Measurements from ENCODE around the gene ADIPOQ.
"Not testable (repeated sequence)": the region's sequence is repeated elsewhere in the genome, so short reads cannot be mapped to it uniquely, and the experiment has no call there.

Gene ADIPOQ

DNA sequence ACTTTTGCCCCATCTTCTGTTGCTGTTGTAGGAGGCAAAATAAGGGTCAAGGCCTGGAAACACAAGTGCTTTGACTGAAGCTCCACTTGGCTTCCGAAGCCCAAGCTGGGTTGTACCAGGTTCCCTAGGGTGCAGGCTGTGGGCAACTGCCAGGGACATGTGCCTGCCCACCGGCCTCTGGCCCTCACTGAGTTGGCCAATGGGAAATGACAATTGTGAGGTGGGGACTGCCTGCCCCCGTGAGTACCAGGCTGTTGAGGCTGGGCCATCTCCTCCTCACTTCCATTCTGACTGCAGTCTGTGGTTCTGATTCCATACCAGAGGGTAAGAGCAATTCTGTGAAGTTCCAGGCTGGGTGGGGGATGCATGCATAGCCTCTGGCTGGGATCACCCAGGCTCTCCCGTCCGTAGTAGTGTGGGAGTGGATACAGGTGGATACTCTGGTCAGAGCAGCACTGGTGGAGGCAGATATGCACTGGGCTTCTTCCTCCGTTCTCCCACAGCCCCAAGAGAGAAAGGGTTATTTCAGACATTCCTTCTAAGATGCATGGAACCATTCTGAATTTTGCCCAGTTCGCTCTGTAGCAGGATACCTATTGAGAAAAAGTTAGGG, at the start of gene ADIPOQ:
ADIPOQ (plus strand) TSS at position 285 of the 613 bp plus-strand sequence. CDS start 10,349 bp downstream, outside the sequence.
- no peak for DNase-seq (ENCODE audit: low read depth)

DNA sequence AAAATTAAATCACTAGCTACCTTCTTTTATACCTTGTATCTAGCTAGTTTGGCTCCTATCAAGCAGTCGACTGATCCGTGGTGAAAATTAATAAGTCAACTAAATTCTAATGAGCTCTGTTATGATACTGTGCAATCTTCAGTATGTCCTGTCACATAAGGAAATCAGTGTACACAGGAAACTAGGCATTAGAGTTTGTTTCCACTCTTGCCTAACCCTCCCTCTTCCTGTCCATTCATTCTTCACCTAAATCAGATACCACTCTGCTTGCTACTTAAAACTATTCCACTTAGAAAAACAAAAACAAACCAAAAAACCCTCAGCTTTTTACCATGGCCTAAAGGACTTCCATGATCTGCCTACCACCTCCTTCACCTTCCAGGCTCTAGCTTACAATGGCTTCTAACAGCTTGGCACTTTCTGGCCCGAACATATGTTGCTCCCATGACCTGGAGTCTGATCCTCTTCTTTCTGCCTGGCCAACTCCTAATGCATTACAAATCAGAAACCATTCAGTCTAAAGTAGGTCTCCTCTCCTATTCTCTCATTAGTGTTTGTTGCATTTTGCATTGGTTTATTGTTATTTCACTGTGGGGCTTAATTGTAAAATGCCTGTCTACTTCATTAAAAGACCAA, 44.2 kb upstream of the ADIPOQ start:
- DNase-seq (ENCODE audit: low read depth), result no peak

DNA sequence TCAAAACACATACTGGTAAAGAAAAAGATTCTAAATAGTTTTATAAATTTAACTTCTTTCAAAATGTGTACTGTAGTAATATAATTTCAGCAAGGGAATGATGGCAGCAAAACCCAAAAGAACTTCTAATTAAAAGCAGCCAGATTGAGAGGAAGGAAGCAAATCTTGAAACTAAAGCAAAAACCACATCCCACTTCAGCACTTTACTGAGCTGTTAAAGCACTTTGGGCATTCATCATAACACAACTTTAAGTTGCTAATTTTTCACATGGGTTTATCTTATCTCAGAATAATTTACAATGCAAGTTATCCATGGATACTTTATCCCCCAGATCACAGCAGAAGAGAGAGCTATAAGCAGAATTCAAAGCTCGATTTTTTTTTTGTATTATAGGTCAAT, 42.2 kb upstream of the ADIPOQ start:
- no peak for DNase-seq (ENCODE audit: low read depth)

DNA sequence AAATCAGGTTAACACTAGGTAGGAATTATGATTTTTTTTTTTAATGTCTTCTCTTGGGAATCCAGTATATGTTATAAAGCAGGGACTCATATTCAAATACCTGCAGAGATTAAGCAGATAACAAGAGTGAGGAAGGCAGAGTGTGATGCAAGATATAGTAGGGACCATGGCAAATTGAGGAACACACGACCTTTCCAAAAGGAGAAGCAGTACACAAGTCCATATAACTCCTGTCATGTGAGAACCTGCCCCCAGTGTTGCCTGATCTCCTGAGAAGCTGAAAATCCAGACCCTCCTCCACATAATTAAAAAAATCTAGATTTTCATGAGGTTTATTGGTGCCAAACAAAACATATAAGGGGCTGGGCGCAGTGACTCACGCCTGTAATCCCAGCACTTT, 39.8 kb upstream of the ADIPOQ start:
- DNase-seq (ENCODE audit: low read depth), result no peak

DNA sequence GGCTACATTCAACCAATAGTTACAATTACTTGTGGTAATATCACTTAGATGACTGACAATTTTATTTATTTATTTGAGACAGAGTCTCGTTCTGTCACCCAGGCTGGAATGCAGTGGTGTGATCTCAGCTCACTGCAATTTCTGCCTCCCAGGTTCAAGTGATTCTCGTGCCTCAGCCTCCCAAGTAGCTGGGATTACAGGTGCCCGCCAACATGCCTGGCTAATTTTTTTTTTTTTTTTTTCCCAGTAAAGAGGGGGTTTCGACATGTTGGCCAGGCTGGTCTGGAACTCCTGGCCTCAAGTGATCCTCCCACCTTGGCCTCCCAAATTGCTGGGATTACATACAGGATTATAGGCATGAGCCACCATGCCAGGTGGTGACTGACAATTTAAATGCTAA, 39.1 kb upstream of the ADIPOQ start:
- DNase-seq (ENCODE audit: low read depth), result not testable (repeated sequence)

DNA sequence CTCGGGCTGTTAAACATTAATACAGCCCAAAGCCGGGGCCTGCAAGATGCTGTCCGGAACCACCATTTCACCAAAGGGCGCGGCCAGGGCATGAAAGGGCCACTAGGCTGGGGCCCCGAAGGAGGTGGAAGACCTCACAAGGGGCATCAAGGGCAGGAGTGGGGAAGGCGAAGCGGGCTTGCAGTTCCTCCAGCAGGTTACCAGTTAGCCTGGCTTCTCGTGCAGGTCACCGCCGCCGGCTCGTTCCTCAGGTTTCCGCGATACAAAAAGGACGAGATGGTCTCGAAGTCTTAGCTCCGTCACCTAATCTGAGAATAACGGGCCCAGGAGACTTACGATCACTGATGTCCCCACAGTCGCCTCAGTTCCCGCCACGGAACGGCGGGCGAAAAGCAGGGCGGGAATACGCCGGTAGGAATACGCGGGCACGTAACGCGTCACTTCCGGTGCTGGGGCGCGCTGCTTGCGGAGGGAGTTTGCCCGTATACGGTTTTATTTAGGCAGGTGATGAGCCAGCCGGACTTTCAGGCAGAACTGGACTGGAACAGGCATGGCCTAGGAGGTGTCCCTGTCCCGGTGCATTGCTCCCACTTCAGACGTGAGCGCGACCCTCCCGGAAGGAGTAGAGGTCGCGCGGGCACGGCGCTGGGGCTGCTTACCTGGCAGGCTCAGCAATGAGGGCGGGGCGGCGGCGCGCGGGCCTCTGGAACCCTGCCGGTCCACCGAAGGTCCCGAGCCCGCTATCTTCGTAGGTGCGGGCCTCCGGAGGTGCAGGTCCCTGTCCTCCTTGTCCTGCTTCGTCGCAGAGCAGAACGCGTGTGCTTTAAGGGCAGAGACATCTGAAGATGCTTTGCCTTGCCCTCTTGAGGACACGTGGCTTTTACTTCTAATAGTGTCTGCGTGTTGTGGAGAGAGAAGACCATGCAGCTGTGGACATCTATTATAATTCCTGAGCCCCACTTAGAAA, 36.1 kb upstream of the ADIPOQ start, which contains the start of gene RFC4:
RFC4 (minus strand) TSS at position 394 of the 967 bp plus-strand sequence. CDS start 1,769 bp downstream, outside the sequence.
- DNase-seq (ENCODE audit: low read depth), result no peak

DNA sequence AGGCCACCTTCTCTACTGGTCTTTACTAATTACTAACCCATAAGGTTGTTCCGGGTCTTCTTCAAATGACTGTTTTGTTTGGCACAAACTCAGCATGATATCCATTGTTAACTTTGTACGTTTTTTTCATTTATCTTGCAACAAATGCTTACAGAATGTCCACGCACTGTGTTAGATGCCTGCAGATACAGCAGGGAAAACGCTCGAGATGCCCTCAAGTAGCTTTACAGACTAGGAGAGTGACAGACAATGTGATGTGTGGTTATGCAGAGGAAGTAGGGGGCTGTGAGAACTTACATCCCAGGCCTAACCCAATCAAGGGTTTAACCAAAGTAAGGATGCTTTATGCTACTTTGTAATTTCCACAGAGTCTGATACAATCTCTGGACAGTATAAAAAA, 35.3 kb upstream of the ADIPOQ start:
- DNase-seq (ENCODE audit: low read depth), result no peak

DNA sequence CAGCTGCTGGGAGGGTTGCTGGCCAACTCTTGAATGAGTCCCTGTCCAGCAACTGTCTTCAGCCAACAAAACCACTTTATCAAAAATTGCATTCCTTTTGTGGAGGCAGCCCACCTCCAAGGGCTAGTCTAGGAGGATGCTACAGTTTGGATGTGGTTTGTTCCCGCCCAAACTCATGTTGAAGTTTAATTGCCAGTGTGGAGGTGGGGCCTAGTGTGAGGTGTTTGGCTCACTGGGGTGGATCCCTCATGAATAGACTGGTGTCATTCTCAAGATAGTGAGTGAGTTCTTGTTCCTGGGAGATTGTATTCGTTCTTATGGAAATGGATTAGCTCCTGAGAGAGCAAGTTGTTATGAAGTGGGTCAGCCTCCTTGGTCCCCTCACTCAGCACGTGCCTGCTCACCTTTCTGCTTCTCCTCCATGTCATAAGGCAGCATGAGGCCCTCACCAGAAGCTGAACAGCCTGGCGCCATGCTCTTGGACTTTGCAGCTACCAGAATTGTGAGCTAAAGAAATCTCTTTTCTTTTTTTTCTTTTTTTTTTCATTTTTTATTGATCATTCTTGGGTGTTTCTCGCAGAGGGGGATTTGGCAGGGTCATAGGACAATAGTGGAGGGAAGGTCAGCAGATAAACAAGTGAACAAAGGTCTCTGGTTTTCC, 32.0 kb upstream of the ADIPOQ start:
- DNase-seq (ENCODE audit: low read depth), result no peak

DNA sequence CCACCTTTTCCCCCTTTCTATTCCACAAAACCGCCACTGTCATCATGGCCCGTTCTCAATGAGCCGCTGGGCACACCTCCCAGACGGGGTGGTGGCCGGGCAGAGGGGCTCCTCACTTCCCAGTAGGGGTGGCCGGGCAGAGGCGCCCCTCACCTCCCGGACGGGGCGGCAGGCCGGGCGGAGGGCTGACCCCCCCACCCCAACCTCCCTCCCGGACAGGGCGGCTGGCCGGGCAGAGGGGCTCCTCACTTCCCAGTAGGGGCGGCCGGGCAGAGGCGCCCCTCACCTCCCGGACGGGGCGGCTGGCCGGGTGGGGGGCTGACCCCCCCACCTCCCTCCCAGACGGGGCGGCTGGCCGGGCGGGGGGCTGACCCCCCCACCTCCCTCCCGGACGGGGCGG, 31.2 kb upstream of the ADIPOQ start:
- not testable (repeated sequence) for DNase-seq (ENCODE audit: low read depth)

DNA sequence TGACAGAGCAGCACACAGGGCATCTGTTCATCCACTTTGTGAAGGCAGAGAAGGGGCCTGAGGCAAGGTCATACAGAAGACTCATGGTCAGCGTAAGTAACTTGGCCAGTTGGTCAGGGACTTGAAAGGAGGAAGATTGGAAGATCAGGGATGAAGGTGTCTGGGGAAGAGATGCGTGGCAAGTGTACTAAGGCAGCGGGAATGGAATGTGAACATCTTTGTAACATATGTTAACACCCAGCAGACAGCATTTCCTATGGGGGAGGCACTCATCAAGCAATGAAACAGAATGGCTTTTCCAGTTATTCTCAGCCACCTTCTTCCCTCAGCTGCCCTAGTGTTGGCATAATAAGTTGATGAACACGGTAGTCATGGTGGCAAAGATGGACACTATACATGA, 28.4 kb upstream of the ADIPOQ start:
- no peak for DNase-seq (ENCODE audit: low read depth)

DNA sequence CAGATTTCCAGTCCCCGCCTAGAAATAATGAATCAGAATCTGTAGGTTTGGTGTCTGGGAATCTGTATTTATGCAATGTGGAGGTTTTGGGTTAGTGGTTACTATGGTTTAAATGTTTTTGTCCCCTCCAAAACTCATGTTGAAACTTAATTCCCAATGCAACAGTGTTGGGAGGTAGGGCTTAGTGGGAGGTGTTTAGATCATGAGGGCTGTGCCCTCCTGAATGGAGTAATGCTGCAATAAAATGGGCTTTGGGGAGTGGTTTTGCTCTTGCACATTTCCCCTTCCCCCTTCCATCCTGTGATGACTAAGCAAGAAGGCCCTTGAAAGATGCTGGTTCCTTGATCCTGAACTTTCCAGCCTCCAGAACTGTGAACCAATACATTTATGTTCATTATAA, 27.1 kb upstream of the ADIPOQ start:
- DNase-seq (ENCODE audit: low read depth), result peak; percentile 28

DNA sequence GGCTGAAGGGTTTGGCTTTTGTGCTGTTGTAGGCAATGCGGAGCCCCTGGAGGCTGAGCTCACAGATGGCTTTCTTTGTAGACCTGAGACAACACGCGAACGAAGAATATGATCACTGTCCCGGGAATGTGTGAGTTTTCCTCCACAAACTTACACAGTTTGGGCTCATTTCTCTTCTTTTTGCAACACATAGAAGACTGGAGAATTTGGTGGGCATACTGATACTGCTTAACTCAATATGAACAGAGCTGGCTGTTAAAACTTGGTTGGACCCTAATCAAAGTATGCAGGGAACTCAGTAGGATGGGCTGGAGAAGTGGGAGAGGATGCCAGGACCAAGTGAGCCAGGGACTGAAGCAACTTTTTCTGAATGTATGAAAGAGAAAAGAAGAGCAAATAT, 24.0 kb upstream of the ADIPOQ start:
- DNase-seq (ENCODE audit: low read depth), result no peak

DNA sequence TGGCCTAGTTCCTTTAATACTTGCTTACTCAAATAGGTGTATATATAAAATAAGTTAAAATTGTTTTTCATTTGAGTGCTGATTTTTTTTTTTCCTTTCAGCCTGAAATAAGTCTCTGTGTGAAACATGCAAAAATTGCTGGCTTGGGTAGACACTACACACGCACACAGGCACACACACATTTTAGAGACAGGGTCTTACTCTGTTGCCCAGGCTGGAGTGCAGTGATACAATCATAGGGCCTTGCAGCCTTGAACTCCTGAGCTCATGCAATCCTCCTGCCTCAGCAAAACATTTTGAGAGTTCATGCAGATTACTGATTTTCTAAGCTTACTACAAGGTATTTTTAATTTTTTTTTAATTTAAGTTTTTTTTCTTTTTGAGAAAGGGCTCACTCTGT, 23.6 kb upstream of the ADIPOQ start:
- DNase-seq (ENCODE audit: low read depth), result no peak

DNA sequence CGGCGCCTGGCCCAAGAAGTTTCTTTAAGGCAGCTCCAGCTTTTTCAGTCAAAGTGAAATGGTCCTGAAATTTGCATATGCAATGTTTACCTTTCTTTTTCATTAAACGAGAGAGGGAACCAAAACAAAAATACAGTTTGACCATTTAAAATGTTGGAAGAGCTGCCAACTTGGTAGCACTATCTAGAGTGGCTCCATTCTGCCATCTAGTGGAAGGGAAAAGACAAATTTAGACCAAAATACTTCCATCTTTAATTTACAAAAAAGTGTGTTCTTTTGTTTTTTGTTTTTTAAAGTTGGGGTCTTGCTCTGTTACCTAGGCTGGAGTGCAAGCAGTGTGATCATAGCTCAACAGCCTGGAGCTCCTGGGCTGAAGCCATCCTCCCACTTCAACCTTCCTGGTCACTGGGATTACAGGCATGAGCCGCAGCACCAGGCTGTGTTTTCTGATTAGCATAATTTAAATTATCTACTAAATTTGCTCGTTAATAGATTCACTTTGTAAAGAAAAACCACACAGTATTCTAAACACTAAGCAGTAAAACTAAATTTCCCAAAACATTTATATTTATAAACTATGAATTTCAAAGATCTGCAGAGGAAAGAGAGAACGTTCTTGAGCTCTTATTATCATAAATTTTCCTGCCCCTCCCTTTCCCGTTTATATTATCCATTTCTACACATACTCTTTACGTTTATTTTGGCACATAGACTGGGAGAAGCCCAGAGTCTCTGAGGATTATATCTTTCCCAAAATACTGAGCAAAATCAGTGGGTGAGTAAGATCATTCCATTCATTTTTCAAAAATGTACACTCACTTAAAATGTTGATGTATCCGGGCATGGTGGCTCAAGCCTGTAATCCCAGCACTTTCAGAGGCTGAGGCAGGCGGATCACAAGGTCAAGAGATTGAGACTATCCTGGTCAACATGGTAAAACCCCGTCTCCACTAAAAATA, 20.8 kb upstream of the ADIPOQ start:
- DNase-seq (ENCODE audit: low read depth), result peak; percentile 26

DNA sequence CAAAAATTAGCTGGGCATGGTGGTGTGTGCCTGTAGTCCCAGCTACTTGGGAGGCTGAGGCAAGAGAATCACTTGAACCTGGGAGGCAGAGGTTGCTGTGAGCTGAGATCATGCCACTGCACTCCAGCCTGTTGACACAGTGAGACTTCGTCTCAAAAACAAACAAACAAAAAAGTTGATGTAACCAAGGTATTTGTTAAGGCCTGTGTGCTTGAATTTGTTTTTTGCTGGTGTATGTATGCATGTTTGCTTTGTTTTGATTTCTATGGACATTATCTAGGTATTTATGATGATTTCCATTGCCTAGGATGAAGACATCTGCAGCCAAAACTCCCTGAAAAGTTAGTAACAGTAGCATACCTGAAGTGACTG, 20.1 kb upstream of the ADIPOQ start:
- not testable (repeated sequence) for DNase-seq (ENCODE audit: low read depth)

DNA sequence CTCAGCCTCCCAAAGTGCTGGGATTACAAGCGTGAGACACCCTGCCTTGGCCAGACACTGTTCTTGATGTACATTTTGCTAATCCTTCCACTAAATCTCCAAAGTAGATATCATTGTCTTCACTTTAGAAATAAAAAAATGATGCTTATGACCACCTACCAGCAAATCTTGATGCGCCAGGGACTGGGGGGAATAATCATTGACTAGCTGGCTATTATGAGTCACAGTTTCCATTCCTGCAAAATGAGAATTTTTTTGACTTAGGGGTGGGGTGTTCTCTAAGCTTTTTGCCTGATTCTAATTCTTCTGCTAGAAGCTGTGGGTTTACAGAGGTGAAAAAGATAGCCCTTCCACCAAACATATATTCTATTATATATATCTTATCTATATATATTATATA, 19.1 kb upstream of the ADIPOQ start:
- no peak for DNase-seq (ENCODE audit: low read depth)

DNA sequence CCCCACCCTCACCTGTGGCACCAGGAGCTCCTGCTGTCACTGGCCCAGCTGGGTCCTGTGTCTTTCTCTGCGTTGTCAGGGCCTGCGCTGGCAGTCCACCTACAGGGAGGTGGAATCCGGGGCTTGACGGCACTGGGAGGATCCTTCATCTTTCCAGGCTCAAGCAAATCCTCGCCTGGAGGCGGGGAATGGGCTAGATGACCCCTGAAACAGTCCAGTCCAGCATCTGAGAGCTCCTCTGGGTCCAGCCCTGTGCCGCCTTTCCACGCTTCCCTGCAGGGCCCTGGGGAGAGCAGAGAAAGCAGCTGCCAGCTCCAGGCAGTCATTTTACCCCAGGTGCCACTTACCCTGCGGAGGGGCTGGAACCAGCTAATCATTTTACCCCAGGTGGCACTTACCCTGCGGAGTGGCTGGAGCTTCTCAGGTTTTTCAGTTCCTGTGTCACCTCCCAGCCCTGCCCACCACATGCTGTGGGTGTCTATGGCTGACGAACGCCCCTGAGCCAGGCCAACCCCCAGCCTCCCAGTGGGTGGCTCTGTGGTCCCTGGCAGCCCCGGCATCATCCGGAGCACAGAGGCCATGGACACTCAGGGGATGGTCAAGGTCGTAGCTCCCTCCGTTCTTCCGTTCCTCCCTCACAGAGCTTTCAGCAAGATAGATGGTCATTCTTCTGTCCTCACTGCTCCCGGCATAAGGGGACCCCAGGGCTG, 17.9 kb upstream of the ADIPOQ start:
- DNase-seq (ENCODE audit: low read depth), result no peak

DNA sequence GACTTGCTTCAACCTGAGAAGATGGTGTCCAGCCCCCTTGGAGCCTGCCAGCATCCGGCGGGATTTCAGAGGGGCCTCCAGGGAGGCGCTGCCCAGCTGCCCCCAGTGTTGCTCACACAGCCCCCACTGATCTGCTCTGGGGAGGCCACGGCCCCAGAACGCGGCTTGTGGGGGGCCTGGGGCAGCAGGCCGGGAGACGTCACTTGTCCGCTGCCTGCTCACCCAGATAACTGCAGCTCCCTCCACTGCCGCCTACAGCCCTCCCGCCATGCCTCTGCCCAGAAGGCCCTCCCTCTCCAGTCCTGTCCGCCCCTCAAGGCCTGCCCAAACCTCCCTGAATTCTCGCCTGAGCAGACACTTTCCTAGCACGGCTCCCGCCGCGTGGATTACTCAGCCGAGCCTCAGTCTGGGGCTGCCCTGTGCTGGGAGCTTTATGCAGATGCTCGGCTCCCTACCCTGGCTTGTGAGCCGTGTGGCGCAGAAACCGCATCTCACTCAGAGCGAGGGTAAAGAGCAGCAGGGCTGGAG, 17.2 kb upstream of the ADIPOQ start:
- peak; percentile 19 for DNase-seq (ENCODE audit: low read depth)

DNA sequence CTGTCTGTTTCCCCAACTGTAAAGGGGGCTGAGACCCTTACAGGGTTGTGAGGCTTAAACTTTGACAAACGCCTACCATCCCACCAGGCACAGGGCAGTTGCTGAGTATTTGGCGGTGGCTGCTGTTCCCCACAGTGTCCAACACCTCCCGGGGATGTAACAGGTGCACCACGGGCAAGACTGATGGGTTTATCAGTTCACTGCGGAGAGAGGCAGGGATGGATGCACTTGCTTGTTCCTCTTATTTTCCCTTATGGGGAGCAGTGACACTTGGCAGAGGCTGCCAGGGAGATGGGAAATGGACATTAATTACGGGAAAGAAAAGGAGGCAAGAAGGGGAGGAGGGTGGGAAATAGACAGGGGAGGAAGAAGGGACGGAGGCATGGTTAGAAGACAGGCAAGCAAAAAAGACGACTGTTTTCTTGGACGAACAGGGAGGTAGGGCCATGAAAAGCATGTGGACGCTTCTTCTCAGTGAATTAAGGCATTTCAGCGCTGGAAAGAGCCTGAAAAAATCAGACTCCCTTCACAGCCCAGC, 16.6 kb upstream of the ADIPOQ start:
- DNase-seq (ENCODE audit: low read depth), result no peak

DNA sequence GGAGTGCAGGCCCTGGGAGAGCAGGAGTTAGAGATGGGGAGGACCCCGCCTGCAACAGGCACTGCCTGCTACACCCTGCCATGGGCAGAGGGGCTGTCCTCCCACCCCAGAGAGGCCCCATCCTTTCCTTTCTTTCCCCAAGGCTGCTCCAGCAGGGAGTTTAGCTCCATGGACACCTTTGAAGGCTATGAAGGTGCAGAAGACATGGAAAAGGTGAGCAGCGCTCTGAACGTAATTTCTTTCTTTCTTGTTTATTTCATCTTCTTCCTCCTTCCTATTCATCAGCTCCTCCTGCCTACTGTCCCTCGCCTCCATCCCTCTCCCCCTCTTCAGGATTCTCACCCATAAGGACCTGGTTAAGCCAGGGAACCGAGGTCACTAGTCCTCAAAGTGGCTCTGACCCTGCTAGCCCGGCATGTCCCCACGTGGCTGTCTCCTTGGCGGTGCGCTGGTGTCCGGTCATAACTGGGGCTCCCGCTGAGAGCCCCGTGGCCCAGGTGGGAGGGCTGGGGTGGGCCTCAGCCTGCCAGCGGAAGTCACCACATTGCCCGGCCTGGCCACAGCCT, 16.0 kb upstream of the ADIPOQ start:
- no peak for DNase-seq (ENCODE audit: low read depth)
